GM10266 (cell line): Measurements from ENCODE around the gene ABCC6.
"Not testable (repeated sequence)": the region's sequence is repeated elsewhere in the genome, so short reads cannot be mapped to it uniquely, and the experiment has no call there.

Experiments used
- DNase-seq: peaks from one replicate; pipeline ENCODE4 v3.0.0; 2012; ENCODE audit errors: extremely low spot score
- CTCF ChIP-seq: IDR thresholded peaks from 2 replicates; pipeline ENCODE4 v1.5.1; 2012; ENCODE audit warnings: mild to moderate bottlenecking, low read depth; ENCODE audit not compliant: control insufficient read depth, insufficient read depth; ENCODE audit errors: missing control alignments

The ABCC6 gene

DNA sequence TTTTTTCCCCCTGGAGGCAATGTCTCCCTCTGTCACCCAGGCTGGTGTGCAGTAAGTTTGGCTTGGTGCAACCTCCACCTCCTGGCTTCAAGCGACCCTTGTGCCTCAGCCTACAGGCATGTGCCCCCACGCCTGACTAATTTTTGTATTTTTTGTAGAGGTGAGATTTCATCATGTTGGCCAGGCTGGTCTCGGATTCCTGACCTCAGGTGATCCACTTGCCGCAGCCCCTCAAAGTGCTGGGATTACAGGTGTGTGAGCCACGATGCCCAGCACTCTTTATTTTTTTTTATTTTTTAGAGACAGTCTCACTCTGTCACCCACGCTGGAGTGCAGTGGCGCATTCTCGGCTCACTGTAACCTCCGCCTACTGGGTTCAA, 113.2 kb downstream of the ABCC6 start:
- no peak for DNase-seq
- TF ChIP-seq CTCF = no peak

DNA sequence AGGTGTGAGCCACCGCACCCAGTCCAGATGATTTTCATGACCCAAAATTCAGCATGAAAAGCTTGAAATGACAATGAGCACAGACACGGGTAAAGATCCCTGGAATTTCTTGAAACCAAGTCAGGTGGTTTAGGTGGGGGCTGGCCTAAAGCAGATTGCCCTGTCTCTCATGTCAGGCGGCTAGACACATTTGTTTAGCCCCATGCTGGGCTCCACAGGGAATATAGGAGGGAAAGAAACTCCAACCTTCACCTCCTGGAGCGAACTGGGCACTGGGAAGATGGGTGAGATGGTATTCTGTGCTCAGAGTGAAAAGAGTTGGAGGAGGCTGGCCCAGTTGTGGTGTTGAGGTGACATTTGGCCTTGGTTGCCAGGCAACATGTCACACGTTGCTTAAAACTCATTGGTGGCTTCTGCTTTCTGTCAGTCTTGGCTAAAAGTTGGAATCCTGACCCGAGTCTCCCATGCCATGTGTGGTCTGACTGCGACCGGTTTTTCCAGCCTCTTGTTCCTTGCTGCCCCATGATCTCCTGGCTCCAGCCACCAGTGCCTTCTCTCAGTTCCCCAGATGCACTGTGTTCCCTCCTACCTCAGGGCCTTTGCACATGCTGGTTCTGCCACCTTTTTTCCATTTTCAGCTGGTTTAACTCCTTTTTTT, 113.7 kb downstream of the ABCC6 start:
- DNase-seq = no peak
- TF ChIP-seq CTCF = no peak

- DNase-seq = no peak
- TF ChIP-seq CTCF = no peak
These were observed 114.5 kb downstream of the ABCC6 start for GRCh38 chr16:16108759-16109158.

- TF ChIP-seq CTCF = no peak
- no peak for DNase-seq
These were observed 115.5 kb downstream of the ABCC6 start for GRCh38 chr16:16107839-16108238.

DNA sequence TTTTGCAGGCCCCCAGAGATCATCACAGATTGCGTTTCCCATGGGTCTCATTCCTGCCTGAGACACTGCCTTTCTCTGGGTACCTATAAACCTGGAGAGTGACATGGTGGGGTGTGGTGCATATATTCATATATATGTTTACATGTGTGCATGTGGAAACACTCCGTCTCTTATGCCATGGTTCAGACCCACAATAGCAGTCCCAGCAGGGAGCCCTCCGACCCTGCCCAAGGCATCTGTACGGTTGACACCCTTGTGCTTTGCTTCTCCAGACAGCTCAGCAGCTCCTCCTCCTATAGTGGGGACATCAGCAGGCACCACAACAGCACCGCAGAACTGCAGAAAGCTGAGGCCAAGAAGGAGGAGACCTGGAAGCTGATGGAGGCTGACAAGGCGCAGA, 116.8 kb downstream of the ABCC6 start:
- DNase-seq = no peak
- no peak for TF ChIP-seq CTCF

- DNase-seq = no peak
- TF ChIP-seq CTCF = no peak
These were observed 117.6 kb downstream of the ABCC6 start for GRCh38 chr16:16105646-16106045.

- DNase-seq = not testable (repeated sequence)
These were observed 118.5 kb downstream of the ABCC6 start for GRCh38 chr16:16104804-16105141.

DNA sequence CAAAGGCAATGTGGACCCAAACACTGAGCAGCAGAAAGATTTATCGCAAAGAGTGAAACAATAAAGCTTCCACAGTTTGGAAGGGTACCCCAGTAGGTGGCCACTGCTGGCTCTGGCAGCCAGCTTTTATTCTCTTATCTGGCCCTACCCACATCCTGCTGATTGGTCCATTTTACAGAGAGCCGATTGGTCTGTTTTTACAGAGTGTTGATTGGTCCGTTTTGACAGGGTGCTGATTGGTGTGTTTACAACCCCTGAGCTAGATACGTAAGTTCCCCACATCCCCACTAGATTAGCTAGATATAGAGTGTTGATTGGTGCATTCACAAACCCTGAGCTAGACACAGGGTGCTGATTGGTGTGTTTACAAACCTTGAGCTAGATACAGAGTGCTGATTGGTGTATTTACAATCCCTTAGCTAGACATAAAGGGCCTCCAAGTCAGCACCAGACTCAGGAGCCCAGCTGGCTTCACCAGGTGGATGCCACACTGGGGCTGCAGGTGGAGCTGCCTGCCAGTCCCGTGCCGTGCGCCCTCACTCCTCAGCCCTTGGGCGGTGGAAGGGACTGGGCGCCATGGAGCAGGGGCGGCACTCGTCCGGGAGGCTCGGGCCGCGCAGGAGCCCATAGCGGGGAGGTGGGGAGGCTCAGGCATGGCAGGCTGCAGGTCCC, 119.0 kb downstream of the ABCC6 start:
- DNase-seq = not testable (repeated sequence)
